Tibial artery (tissue), 4 donors: ENCODE data around the gene RAB3GAP2.

Experiments used
- DNase-seq, 2 donors: peaks; one replicate each; pipeline ENCODE4 v3.0.0-alpha.2; 2019
- H3K27ac ChIP-seq, 2 donors: fragments of 200-600 bp; sonication (generic) in 1 of 2; 1 replicate in 1 of 2; 2 replicates in 1 of 2; pipeline ENCODE4 v1.5.1; 2018 to 2019; ENCODE audit warnings: mild to moderate bottlenecking in 1 of 2
- H3K27me3 ChIP-seq, 2 donors: fragments of 200-600 bp; sonication (generic) in 1 of 2; one replicate each; pipeline versions ENCODE4 v1.5.1 to v1.6.0; 2016 to 2019
- H3K36me3 ChIP-seq, 3 donors: fragments of 200-600 bp; sonication (generic) in 2 of 3; one replicate each; pipeline ENCODE4 v1.5.1; 2016 to 2019; ENCODE audit warnings: mild to moderate bottlenecking in 2 of 3
- H3K4me1 ChIP-seq, 4 donors: fragments of 200-600 bp; sonication (generic) in 2 of 4; 1 replicate in 3 of 4; 2 replicates in 1 of 4; pipeline ENCODE4 v1.5.1; 2016 to 2019
- H3K4me3 ChIP-seq, 2 donors: fragments of 200-600 bp; sonication (generic) in 1 of 2; 1 replicate in 1 of 2; 2 replicates in 1 of 2; pipeline ENCODE4 v1.5.1; 2018 to 2019; ENCODE audit warnings: mild to moderate bottlenecking in 2 of 2
- H3K9me3 ChIP-seq, 3 donors: fragments of 200-600 bp; sonication (generic) in 1 of 3; one replicate each; pipeline ENCODE4 v1.5.1; 2016 to 2019
- intact Hi-C: fragments of 100-400 bp; cut with DNase I; formaldehyde crosslinking; loops from one replicate; pipeline ENCODE4 v1.15.0; 2023; ENCODE audit warnings: low total_unique reads
- TF ChIP-seq, protein P1 (sequence below), 2 experiments: fragments of 200-600 bp in 1 of 2; fragments of 450-650 bp in 1 of 2; IDR thresholded peaks; one replicate each; pipeline ENCODE4 v1.5.1; 2017 to 2019; ENCODE audit warnings: antibody characterized with exemption in 2 of 2, mild to moderate bottlenecking in 1 of 2, moderate library complexity in 1 of 2

RAB3GAP2 gene

DNA sequence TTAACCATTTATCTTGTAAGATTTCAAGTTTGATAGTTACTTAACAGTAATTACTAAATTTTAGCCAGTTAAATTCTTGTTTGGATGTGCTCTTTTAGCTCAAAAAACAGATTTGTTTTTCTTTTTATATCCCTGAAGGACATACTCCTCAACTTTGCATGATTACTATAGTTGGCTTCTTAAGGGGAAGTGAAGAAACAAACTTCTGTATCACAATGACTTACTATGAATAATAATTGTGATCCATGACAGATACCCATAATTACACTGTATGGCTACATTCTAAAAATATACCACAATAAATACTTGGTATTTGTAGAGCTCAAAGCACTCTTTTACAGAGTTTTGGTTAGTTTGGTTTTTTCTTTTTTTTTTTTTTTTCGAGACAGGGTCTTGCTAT, 122.5 kb downstream of the RAB3GAP2 start:
- intact Hi-C loops, result no loop called here
- no peak overlapping the region for H3K4me3 ChIP-seq
- no peak for DNase-seq
- H3K9me3 ChIP-seq, result no peaks in the 10 kb centered on the region
- TF ChIP-seq, protein P1, sequence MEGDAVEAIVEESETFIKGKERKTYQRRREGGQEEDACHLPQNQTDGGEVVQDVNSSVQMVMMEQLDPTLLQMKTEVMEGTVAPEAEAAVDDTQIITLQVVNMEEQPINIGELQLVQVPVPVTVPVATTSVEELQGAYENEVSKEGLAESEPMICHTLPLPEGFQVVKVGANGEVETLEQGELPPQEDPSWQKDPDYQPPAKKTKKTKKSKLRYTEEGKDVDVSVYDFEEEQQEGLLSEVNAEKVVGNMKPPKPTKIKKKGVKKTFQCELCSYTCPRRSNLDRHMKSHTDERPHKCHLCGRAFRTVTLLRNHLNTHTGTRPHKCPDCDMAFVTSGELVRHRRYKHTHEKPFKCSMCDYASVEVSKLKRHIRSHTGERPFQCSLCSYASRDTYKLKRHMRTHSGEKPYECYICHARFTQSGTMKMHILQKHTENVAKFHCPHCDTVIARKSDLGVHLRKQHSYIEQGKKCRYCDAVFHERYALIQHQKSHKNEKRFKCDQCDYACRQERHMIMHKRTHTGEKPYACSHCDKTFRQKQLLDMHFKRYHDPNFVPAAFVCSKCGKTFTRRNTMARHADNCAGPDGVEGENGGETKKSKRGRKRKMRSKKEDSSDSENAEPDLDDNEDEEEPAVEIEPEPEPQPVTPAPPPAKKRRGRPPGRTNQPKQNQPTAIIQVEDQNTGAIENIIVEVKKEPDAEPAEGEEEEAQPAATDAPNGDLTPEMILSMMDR (IDR thresholded peaks at IDR 0.05), result no peak
- no peaks in the 10 kb centered on the region for H3K27me3 ChIP-seq
- peaks cover 0 to 8% (median 3%) of the 10 kb centered on the region in 4 donors for H3K4me1 ChIP-seq
- H3K27ac ChIP-seq, result no peak overlapping the region
- H3K36me3 ChIP-seq, result peaks cover 22 to 66% (median 59%) of the 10 kb centered on the region in 3 donors

DNA sequence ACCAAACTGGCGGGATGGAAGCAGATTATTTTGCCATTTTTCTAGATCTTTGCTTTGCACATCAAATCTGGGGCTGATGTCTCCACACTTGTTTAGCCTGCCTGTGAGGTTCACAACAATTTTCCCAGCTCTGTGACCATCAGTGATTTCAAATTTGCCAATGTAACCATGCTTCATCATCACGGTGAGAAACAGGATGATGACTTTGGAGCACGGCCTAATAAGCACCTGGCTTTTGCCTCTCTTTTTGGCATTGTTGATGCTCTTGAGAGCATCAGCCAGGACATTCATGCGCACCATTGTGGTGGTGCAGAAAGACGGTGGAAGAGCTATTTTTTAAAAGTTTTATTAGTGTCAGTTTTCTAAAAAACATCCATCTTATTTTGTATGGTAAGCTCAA, 128.2 kb downstream of the RAB3GAP2 start:
- DNase-seq, result no peak
- TF ChIP-seq, protein P1 (IDR thresholded peaks at IDR 0.05), result no peak
- peaks cover 23 to 68% (median 50%) of the 10 kb centered on the region in 3 donors for H3K36me3 ChIP-seq
- no peak overlapping the region for H3K4me3 ChIP-seq
- peaks cover 0 to 14% (median 6%) of the 10 kb centered on the region in 4 donors for H3K4me1 ChIP-seq
- no peaks in the 10 kb centered on the region for H3K9me3 ChIP-seq
- H3K27me3 ChIP-seq, result no peaks in the 10 kb centered on the region
- H3K27ac ChIP-seq, result no peak overlapping the region
- intact Hi-C loops, result no loop called here

DNA sequence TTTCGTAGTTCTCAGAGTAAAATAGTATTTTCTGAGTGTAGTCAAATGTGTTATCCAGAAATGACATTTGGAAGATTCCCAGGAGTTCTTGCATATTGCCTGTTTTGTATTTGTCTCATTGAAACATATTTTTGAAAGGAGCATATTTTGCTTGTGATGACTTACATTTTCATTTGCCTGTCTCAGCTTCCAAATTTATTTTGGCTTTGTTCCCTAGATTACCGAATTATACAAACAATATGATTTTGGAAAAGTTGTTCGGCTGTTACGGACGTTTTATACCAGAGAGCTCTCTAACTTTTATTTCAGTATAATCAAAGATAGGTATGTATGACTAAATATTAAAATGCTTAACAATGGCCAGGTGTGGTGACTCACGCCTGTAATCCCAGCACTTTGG, 132.3 kb downstream of the RAB3GAP2 start:
- H3K9me3 ChIP-seq, result no peaks in the 10 kb centered on the region
- DNase-seq, result no peak
- no peaks in the 10 kb centered on the region for H3K27me3 ChIP-seq
- H3K27ac ChIP-seq, result peak overlapping the region; percentile 50 to 69
- intact Hi-C loops, result no loop called here
- peaks cover 19 to 72% (median 32%) of the 10 kb centered on the region in 3 donors for H3K36me3 ChIP-seq
- TF ChIP-seq, protein P1 (IDR thresholded peaks at IDR 0.05), result no peak
- no peak overlapping the region for H3K4me3 ChIP-seq
- peaks cover 0 to 17% (median 6%) of the 10 kb centered on the region in 4 donors for H3K4me1 ChIP-seq

DNA sequence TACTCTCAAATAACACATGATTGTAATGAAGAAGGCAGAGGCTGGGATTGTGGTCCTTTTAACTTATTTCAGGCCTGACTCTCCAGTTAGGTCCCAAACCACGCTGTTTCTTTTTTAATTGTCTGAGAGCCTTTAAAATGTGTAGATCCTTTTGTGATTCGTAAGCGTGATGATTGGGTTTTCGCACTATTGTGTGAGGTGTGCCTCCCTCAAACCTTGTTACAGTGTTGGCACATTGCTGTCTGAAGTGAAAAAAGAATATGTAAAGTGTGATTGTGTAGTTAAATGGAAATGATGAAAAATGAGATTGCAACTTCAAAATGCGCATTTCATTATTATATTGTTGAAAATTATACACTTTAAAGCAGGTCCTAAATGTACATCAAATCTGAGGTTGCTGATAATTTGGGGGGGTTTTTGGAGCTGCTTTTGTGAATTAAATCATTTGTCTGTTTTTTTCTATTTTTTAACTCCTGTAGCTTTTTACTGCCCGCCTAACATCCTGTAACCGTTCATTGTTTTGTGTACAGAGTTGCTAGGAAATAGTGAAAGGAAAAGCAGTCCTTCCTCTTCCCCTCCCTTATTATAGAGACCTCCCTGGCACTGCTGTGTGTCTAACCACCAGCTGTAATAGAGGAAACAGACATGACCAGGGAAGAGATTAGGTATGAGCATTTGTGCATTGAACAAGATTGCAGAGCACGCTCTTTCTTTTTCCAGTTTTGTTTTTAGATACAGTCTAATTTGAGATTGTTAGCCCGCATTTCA, 135.1 kb downstream of the RAB3GAP2 start:
- no peak for DNase-seq
- Histone ChIP-seq H3K4me3 (no peak overlapping the region), H3K9me3 (no peaks in the 10 kb centered on the region), H3K36me3 (peaks cover 28 to 84% (median 35%) of the 10 kb centered on the region in 3 donors), H3K27me3 (no peaks in the 10 kb centered on the region), H3K4me1 (peaks cover 0 to 17% (median 6%) of the 10 kb centered on the region in 4 donors), H3K27ac (peak overlapping the region; percentile 15 to 24)
- TF ChIP-seq, protein P1 (IDR thresholded peaks at IDR 0.05), result no peak
- intact Hi-C loops, result no loop called here

- Histone ChIP-seq H3K27me3 (no peaks in the 10 kb centered on the region), H3K4me3 (no peak overlapping the region), H3K27ac (no peak overlapping the region), H3K4me1 (peaks cover 0 to 17% (median 6%) of the 10 kb centered on the region in 4 donors), H3K9me3 (no peaks in the 10 kb centered on the region), H3K36me3 (peaks cover 22 to 78% (median 28%) of the 10 kb centered on the region in 3 donors)
- no peak for DNase-seq
- intact Hi-C loops, result no loop called here
- TF ChIP-seq, protein P1 (IDR thresholded peaks at IDR 0.05), result no peak
Observed at GRCh38 chr1:220135755-220136154, 136.5 kb downstream of the RAB3GAP2 start.
